Urothelium cell line (cell line): ENCODE measurements around the gene BRF1.

Experiments used
- DNase-seq: peaks from one replicate; pipeline ENCODE4 v3.0.0; 2011; ENCODE audit warnings: low spot score, mixed read lengths
- FAIRE-seq: peaks from 2 replicates; lab custom pipeline; 2011; peaks lifted over from hg19 to GRCh38; lab: Jason Lieb, UNC

The BRF1 gene

DNA sequence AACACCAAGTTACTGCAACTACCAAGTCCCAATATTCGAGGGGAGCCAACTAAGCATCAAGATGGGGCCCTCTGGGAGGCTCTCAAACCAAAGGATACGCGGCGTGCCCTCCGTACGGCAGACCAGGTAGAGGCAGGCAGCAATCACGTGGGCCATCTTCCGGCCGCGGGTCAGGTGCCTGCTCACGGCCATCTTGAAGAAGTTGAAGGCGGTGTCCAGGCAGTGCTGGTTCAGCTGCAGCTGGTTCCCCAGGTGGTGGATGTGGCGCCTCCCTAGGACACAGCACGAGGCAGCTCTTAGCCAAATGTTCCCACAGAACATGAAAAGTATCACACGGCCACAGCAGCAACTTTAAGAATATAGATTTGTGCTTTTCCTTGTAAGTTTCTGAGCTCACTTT is 28.2 kb downstream of the BRF1 start:
- FAIRE-seq: no peak
- DNase-seq: no peak

DNA sequence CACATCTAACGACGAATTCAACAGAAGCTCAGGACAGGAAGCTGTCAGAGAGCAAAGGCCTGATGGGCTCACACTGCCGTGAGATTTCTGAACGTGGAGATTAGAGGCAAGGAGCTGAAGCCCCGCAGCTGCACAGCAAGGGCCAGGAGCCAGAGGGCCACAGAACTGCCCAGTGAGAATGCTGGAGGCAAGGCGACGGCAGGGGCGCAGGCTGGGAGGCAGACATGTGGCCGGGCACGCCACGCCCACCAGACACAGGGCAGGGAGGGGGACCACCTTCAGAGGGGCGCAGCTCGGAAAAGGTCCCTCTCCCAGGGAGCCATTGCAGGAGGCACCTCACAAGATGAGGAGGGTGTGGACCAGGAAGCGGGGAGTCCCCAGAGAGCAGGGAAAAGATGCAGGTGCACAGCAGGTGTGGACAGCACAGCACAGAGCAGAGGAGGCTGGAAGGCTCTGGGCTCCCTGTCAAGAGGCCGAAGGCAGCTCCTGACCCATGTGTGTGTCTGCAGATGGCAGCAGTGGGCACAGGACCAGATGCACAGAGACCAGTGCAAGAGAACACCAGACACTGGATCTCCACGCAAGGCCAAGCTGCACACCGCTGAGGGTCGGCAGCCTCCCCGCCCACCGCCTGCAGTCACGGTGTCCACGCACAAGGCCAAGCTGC is 29.4 kb downstream of the BRF1 start:
- DNase-seq (no peak), FAIRE-seq (no peak)

DNA sequence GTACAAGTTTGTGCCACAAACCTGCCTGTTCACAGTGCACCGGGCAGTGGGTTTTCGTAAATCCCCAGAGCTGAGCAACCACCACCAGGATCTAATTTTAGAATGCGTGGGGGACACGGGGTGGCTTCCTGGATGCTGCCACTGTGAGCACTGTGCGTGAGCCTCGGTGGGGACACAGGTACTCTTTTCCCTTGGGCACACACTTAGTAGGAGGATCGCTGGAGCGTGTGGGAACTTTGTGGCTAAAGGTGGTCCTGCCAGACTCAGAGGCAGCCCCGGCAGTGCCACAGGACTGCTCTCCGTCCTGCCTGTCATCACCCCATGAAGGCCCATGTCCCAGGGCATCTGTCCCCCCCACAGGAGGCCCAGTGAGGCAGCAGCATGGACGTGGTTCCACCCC is 31.4 kb downstream of the BRF1 start:
- DNase-seq (no peak), FAIRE-seq (no peak)

DNA sequence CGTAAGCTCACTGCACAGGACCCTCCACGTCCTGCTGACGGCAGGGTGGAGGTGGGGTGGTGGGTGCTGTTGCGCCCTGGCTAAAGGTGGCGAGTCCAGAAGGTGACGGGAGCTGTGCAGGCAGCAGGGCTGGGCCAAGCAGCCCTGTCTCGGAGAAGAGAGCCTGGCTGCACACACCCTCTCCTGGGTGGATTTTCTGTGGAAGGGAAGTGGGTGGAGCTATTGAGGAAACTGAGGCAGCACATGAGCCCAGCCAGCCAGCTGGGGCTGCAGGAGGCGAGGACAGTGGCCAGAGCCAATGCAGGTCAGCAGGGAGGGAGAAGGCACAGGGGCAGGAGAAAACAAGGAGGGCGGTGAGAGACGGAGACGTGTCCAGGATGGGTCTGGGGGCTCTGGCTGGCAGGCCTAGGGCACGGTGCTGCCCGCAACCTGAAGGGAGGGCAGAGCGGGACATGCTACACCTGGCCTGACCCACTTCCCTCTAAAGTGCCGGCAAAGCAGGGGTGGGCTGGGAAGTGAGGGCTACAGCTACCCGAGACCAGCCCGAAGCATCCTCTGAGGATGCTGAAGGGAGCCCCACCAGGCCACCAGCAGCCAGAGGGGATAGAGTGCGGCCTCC is 32.0 kb downstream of the BRF1 start:
- DNase-seq (no peak), FAIRE-seq (no peak)

DNA sequence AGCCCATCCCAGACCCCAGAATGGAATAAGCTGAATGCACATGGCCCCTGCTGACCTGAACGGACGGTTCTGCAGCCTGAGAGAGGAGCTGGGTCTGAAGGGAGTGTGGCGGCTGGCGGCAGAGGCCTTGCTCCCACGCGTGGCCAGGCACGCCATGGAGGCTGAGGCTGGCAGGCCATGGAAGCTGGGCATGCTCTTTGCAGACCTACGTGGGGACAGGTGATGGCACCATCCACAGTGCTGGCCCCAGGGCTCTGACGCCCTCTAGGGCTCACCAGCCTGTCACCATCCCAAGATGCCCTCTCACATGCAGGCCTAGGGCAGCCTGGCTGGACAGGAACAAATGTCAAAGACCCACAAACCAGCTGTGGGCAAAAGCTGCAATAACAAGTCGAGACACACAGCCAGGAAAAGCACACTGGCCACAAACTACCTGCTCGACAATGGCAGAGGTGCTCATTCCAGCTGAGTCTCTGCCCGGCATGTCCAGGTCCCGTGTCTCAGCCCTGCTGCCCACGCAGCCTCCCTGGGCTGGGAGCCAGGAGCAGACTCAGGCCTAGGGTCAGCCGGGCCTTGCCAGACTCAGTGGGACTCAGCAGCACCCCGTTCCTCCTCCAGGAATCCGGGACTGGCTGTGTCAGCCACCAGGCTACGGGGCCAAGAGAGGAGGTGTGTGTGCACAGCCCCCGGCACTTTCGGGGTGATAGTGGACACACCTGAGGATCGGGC is 32.8 kb downstream of the BRF1 start:
- no peak for FAIRE-seq
- DNase-seq: no peak

DNA sequence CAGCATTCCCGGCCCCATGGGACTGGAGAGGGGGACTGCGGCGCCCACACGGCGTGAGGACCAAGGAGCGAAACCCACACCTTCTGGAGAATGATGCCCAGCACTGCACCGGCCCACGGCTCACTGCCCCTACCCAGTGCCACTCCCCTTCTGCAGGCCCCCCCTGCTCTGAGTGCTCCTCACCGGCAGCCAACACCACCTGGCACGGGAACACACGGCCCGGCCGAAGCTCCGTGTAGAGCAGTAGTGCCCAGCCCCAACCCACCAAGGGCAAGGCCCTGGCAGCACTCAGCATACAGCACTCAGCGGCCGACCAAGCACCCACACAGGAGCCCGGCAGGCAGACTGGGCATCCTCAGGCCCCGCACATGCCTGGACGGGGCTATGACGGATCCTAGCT is 39.0 kb downstream of the BRF1 start:
- no peak for FAIRE-seq
- no peak for DNase-seq

DNA sequence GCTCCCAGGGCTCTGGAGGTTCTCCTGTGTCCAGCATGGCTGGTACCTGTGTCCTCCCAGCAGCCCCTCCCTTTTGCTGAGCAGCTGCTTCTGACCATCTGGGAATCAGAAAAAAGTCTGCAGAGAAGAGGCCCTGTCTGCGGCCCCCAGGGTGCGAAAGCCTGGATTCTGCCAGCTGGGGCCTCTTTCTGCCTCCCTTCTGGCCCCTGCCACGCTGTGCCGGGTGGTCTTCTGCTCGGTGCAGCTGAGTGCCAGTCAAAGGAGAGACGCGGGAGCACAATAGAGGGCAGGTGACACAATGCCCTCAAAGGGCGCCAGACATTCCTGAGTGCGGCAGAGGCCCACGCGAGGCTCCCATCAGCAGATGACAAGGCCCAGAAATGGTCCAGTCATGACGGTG is 39.8 kb downstream of the BRF1 start:
- DNase-seq (no peak), FAIRE-seq (no peak)

DNA sequence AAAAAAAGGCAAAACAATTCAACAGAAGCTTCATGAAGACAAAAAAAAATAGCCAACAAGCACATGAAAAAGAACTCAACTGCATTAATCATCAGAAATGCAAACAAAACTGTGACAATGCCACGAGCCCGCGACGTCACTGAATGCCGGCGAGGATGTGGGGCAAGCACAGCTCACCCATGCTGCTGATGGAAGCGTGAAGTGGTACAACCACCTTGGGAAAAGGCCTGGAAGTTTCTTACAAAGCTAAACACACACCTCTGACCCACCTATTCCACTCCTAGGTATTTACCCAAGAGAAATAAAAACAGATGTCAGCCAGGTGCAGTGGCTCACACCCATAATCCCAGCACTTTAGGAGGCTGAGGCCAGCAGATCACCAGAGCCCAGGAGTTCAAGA is 42.0 kb downstream of the BRF1 start:
- FAIRE-seq (no peak), DNase-seq (no peak)

DNA sequence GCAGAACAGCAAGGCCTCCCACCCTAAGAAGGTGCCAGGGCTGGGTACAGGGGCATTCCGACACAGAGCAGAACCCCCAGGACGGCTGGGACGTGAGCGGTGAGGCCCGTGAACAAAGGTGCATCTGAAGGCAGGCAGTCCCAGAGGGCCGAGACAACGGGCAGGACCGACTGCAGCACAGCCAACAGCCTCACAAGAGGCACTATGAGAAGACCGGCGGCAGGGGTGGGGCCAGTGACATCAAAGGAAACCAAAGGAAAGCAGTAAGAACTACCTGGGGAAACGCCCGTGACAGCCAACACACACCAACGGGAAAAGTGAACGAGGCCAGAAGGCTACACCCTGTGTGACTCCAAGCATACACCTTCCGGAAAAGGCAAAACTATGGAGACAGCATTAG is 43.3 kb downstream of the BRF1 start:
- DNase-seq (no peak), FAIRE-seq (no peak)

DNA sequence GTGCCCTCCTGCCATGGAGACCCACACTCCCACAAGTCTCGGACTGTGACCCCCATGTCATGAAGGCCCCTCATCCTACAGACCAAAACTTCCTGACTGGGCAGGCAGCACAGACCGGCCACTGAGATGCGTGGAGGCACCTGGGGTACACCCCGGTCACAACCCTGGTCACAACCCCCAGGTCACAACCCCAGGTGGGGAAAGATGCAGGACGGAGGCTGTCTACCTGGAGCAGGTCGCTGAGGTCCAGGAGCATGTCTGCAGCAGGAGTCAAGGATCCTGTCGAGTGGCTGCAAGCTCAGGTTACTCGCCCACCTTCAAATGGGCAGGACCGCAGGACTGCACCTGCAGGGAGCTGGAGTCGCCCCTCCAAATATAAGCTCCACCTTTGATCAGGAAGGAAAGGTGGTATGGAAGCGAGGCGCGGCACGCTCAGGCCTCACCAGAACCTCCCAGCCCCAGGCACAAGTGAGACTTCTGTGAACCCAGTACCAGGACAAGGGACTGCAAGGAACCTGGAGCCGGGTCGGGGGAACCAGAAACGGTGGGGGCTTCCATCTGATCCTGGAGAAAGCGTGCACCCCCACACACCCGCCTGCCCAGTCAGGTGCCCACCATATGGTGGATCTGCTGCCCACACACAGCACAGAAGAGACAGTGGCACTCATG is 44.4 kb downstream of the BRF1 start:
- FAIRE-seq: no peak
- no peak for DNase-seq

DNA sequence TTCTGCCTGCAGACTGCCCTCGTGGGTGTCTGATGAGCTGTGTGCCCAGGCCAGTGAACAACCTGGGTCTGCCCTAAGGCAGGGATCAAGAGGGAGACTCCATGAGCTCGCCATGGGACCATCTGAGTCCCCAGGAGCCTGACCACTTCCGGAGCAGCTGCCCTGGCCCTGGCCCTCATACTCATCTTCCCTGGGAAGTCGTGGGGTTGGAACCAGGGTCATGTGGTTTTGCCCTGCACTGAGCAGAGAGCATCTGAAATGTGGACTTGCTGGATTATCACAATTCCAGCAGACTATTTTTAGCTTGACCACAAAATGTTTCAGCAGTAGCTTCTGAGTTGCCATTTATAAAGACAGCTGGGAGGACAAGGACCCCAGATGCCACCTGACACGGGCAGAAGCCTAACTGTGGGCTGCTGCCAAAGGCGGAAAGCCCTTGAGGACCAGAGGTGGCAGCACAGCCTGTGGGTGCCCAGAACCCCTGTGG is 45.7 kb downstream of the BRF1 start:
- DNase-seq: no peak
- FAIRE-seq: no peak

DNA sequence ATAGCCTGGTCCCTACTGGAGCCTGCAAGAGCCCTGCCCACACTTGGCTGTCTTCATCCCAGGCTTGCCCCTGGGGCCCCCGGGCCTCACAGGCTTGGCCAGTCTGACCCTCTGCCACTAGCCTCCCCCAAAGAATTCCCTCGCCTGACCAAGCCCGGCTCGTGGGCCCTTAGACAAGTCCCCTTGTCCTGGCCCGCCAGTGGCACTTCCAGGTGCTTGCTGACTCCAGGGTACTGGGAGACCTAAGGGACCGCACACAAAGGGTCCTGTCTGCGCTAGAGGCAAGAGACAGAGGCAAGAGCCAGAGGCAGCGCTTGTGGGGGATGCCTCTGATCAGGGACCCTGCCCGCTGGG is 47.5 kb downstream of the BRF1 start:
- DNase-seq (no peak), FAIRE-seq (no peak)

DNA sequence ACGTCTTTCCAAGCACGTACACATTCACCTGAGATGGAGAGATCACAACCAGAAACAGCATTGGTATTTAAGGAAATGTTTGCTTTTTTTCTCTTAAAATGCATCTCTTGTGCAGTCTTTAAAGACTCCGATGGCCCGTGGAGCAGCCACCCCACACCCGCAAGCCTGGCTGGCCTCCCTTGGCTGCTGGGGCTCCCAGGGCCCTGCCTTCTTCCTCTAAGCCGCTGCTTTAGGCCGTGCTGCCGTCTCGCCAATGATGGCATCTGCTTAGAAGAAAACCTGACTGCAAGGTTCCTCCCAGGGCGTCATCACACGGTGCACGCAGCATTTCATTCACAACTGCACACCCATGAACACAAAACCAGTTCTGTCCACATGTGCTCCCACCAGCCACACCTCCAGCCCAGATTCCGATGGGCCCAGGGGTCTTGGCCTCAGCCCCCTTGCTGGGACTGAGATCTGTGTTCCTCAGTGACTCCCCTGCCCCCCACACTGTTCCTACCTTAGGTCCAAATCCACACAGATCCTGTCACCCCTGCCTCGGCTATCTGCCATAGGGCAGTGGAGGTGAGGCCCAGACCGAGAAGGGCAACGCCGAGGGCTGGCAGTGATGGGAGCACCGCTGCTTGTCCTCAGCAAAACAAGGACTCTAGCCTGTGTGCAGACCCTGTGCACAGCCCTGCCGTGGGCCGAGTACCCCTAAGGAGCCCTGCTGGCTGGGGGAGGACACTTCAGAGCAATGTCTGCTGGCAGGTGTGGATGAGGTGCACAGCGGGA is 48.1 kb downstream of the BRF1 start:
- DNase-seq (no peak), FAIRE-seq (no peak)

DNA sequence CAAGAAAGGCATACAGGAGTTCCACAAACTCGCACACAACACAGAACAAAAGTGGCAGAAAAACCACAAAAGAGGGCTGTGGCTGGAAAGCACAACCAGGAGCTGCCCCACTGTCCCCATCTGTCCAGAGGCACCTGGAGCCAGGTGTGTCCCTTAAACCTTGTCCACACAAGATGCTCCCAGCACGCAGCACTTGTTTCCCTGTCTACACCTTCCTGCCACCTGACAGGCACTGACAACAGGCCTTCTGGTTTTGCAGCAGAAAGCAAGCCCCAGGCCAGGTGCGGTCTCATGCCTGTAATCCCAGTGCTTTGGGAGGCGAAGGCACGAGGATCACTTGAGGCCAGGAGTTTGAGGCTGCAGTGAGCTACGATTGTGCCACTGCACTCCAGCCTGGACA is 48.9 kb downstream of the BRF1 start:
- FAIRE-seq (no peak), DNase-seq (no peak)

DNA sequence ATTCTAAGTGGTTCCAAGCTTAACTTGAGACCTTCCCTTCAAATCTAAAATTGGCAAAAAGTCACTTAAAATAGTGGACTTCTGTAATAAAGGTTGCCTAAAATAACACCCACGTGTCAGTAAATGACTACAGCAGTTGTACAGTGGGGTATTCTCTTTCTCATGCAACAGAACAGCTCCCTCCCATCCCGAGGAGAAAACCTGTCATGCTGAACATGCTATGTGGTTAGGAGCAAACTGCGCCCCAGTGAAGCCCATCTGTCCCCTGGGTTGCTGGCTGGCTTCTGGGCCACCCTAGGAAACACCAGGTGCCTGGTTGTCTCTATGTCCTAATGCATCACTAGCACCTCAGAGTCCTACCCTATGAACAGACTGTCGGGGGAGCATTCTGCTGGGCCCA is 49.8 kb downstream of the BRF1 start:
- no peak for FAIRE-seq

DNA sequence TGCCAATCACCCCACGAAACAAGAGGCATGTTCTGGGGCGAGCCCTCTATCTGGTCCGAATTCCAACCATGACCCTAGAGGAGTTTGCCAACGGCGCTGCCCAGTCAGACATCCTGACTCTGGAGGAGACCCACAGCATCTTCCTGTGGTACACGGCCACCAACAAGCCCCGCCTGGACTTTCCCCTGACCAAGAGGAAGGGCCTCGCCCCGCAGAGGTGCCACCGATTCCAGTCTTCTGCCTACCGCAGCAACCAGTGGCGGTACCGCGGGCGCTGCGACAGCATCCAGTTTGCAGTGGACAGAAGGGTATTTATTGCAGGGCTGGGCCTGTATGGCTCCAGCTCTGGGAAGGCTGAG is 50.8 kb downstream of the BRF1 start:
- DNase-seq: no peak
- no peak for FAIRE-seq

More for the DNA sequence above, 49.8 kb downstream of the BRF1 start:
- no peak for DNase-seq

DNA sequence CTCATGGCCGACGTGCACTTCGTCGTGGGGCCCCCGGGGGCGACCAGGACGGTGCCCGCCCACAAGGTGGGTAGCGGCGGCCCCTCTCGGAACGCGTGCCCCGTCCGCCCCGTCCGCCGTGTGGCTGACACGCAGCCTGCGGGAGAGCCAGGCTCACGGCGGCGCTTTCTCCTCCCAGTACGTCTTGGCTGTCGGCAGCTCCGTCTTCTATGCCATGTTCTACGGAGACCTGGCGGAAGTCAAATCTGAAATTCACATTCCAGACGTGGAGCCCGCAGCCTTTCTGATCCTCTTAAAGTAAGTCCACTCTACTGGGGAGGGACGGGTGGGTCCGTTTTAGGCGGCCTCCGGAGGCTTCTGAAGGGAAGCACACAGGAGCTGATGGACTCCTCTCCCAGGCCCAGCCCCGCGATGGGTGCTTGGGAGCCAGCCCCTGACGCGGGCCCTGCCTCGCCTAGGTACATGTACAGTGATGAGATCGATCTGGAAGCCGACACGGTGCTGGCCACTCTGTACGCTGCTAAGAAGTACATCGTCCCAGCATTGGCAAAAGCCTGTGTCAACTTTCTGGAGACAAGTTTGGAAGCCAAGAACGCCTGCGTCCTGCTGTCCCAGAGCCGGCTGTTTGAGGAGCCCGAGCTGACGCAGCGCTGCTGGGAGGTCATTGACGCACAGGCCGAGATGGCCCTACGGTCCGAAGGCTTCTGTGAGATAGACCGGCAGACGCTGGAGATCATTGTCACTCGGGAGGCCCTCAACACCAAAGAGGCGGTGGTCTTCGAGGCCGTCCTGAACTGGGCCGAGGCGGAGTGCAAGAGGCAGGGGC is 51.4 kb downstream of the BRF1 start:
- DNase-seq (no peak), FAIRE-seq (no peak)

DNA sequence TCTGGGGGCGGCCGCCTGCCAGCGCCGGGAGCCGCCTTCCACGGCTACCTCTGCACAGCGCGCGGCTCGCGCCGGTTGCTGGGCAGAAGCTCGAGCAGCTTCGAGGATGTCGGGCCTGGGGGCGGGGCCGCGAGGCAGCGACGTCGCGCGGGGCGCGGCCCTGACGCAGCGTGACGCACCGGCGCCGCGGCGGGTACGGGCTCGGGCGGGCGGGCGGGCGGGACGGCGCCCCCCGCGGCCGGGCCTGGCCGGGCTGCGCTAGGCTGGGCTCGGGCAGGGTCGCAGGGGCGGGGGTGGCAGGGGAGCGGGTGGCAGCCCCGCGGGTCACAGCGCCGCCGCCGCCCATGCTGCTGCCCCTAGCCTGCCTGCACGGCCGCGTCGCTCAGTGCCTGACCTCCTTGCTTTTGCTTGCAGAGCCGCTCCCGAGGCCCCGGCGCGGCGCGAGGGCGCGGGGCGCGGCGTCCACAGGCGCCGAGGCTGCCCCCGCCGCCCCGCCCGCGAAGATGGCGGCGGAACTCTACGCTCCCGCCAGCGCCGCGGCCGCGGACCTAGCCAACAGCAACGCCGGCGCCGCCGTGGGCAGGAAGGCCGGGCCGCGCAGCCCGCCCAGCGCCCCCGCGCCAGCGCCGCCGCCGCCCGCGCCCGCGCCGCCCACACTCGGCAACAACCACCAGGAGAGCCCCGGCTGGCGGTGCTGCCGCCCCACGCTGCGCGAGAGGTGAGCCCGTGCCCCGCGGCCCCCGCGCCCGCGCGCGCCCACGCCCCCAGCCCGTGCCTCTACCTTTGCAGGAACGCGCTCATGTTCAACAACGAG is 52.2 kb downstream of the BRF1 start, which contains the start of gene BTBD6:
TSS of gene BTBD6 (plus strand) at position 166 of the 814 bp plus-strand sequence. CDS start at position 345, 179 bp downstream.
- DNase-seq (no peak), FAIRE-seq (no peak)

DNA sequence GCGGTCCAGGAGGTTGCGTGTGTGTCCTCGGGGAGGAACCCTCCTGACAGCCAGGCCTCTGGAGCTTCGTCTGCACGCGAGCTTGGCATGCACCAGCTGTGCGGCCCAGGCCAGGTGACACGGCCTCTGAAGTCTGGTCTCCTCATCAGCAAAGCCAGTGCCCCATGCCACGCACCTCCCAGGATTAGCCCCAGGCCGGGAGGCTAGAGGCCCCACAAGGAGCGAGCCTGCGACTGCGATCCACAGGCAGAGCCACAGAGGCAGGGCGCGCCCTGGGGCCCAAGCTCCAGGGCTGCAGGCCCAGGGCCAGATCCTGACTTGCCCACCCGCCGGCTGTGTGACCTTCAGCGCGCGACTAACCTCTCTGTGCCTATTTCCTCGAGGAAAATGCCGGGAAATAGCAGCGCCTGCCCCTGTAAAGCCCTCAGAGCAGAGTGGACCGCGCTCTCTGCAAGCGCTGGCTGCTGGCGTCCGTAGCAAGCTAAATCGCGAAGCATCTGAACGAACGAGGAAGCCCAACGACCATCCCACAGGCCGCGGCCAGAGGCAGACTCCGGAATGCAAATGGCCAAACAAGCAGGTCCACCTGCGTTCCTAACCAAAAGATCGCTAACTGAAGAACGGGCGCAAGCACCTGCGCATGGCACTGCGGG is 53.0 kb downstream of the BRF1 start:
- no peak for FAIRE-seq

More for the DNA sequence above, 53.0 kb downstream of the BRF1 start:
- DNase-seq: no peak
